Measurements from ENCODE around the gene MAPK6. TPM values are rescaled to one million over a fixed set of nuclear protein-coding genes. Genes with fewer than 3 reads are reported as not detected.
"Not testable (repeated sequence)": the region's sequence is repeated elsewhere in the genome, so short reads cannot be mapped to it uniquely, and the experiment has no call there.

MAPK6 gene
- polyA plus RNA-seq (ENCODE audit: insufficient read length) = 44.5 TPM
- long read RNA-seq, donor 1, full-length matches to known transcripts = 7 of 14 reads
- long read RNA-seq, donor 1, partial matches to known transcripts = 7 of 14 reads
- long read RNA-seq, donor 1, other reads (novel, unspliced or antisense) = 0 of 14 reads
- long read RNA-seq, donor 2, full-length matches to known transcripts = 5 of 12 reads
- long read RNA-seq, donor 2, partial matches to known transcripts = 7 of 12 reads
- long read RNA-seq, donor 2, other reads (novel, unspliced or antisense) = 0 of 12 reads
- long read RNA-seq, donor 3, full-length matches to known transcripts = 11 of 11 reads
- long read RNA-seq, donor 3, partial matches to known transcripts = 0 of 11 reads
- long read RNA-seq, donor 3, other reads (novel, unspliced or antisense) = 0 of 11 reads
- long read RNA-seq, donor 4 = 0 reads
- long read RNA-seq, donor 5, full-length matches to known transcripts = 10 of 17 reads
- long read RNA-seq, donor 5, partial matches to known transcripts = 7 of 17 reads
- long read RNA-seq, donor 5, other reads (novel, unspliced or antisense) = 0 of 17 reads
- long read RNA-seq, donor 6, full-length matches to known transcripts = 13 of 13 reads
- long read RNA-seq, donor 6, partial matches to known transcripts = 0 of 13 reads
- long read RNA-seq, donor 6, other reads (novel, unspliced or antisense) = 0 of 13 reads
- long read RNA-seq, donor 7, full-length matches to known transcripts = 12 of 29 reads
- long read RNA-seq, donor 7, partial matches to known transcripts = 5 of 29 reads
- long read RNA-seq, donor 7, other reads (novel, unspliced or antisense) = 12 of 29 reads
- long read RNA-seq, donor 8, full-length matches to known transcripts = 2 of 2 reads
- long read RNA-seq, donor 8, partial matches to known transcripts = 0 of 2 reads
- long read RNA-seq, donor 8, other reads (novel, unspliced or antisense) = 0 of 2 reads

GRCh38 chr15:52018693-52019393 is at the start of gene MAPK6:
MAPK6 (plus strand) TSS chr15:52019219; CDS start chr15:52046461, 27,242 bp downstream.
- DNase-seq = peak; percentile 92

GRCh38 chr15:51969728-51970127 is 49.3 kb upstream of the MAPK6 start:
- DNase-seq = no peak

- DNase-seq = no peak
Measured at GRCh38 chr15:51970132-51970817, 48.7 kb upstream of the MAPK6 start.

GRCh38 chr15:51971032-51971374 is 48.0 kb upstream of the MAPK6 start:
- no peak for DNase-seq

- peak; percentile 94 for DNase-seq
Measured at GRCh38 chr15:51971375-51972133, 47.5 kb upstream of the MAPK6 start, which contains the start of gene LEO1. LEO1 (minus strand) TSS chr15:51971778; CDS start chr15:51971745, 33 bp downstream.

- DNase-seq = no peak
Measured at GRCh38 chr15:51973220-51973619, 45.8 kb upstream of the MAPK6 start.

- no peak for DNase-seq
Measured at GRCh38 chr15:51973775-51974174, 45.2 kb upstream of the MAPK6 start.

GRCh38 chr15:51982013-51982769 is 36.8 kb upstream of the MAPK6 start:
- DNase-seq = peak; percentile 31

GRCh38 chr15:51982770-51983103 is 36.3 kb upstream of the MAPK6 start:
- DNase-seq = no peak

- no peak for DNase-seq
Measured at GRCh38 chr15:51991141-51991540, 27.9 kb upstream of the MAPK6 start.

GRCh38 chr15:51992953-51993352 is 26.1 kb upstream of the MAPK6 start:
- DNase-seq = no peak

GRCh38 chr15:52002351-52002750 is 16.7 kb upstream of the MAPK6 start:
- no peak for DNase-seq

GRCh38 chr15:52003089-52003488 is 15.9 kb upstream of the MAPK6 start:
- DNase-seq = not testable (repeated sequence)

GRCh38 chr15:52003710-52004109 is 15.3 kb upstream of the MAPK6 start:
- no peak for DNase-seq

- no peak for DNase-seq
Measured at GRCh38 chr15:52004806-52005205, 14.2 kb upstream of the MAPK6 start.

- DNase-seq = no peak
Measured at GRCh38 chr15:52005748-52006701, 13.0 kb upstream of the MAPK6 start.

- DNase-seq = no peak
Measured at GRCh38 chr15:52006702-52007340, 12.2 kb upstream of the MAPK6 start.

GRCh38 chr15:52008359-52008697 is 10.7 kb upstream of the MAPK6 start:
- no peak for DNase-seq
